Stomach (tissue), 4 donors: Measurements from ENCODE around the gene FAM131B.

ENCODE experiments used
- POLR2A ChIP-seq, 4 donors: fragments of 450-650 bp; IDR thresholded peaks; one replicate each; pipeline ENCODE4 v1.6.1; 2016; ENCODE audit warnings: antibody characterized with exemption in 4 of 4, control low read depth in 2 of 4, mild to moderate bottlenecking in 1 of 4, moderate library complexity in 1 of 4
- TF ChIP-seq, protein P1 (sequence below), 7 experiments: fragments of 450-650 bp in 4 of 7; fragments of 200-600 bp in 3 of 7; sonication (generic) in 3 of 7; IDR thresholded peaks; one replicate each; pipeline ENCODE4 v1.5.1; 2016 to 2019; ENCODE audit warnings: antibody characterized with exemption in 7 of 7, control low read depth in 2 of 7, mild to moderate bottlenecking in 1 of 7

DNA sequence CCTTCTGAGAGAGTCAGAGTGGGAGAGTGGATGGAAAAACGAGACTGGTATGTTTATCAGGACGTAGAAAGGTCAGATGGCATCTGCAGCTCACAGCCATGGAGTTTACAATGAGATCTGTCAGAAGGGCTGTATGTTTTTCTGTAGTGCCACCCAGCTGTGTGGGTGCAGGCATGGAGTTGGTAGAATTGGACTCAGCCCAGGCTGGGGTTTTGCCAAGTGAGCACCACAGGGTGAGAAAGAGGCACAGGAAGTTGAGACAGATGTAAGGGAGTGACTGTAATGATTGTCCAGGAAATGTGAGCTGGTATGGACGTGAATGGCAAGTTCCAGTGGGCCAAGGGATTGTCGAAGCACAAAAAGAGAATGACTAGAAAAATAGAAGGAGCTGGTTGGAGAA is 9.6 kb upstream of the FAM131B start:
- TF ChIP-seq, protein P1, sequence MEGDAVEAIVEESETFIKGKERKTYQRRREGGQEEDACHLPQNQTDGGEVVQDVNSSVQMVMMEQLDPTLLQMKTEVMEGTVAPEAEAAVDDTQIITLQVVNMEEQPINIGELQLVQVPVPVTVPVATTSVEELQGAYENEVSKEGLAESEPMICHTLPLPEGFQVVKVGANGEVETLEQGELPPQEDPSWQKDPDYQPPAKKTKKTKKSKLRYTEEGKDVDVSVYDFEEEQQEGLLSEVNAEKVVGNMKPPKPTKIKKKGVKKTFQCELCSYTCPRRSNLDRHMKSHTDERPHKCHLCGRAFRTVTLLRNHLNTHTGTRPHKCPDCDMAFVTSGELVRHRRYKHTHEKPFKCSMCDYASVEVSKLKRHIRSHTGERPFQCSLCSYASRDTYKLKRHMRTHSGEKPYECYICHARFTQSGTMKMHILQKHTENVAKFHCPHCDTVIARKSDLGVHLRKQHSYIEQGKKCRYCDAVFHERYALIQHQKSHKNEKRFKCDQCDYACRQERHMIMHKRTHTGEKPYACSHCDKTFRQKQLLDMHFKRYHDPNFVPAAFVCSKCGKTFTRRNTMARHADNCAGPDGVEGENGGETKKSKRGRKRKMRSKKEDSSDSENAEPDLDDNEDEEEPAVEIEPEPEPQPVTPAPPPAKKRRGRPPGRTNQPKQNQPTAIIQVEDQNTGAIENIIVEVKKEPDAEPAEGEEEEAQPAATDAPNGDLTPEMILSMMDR (IDR thresholded peaks at IDR 0.05): peak in 1 of 7 experiments; percentile 22
- TF ChIP-seq POLR2A (IDR thresholded peaks at IDR 0.05): no peak
